ENCODE data around the gene ENHO.

The ENHO gene

GRCh38 chr9:34520505-34521385 is 2.0 kb downstream of the ENHO start:
- Histone ChIP-seq H2BK120ac (ENCODE audit: low read depth, low read length) (no peak overlapping the region), H4K8ac (ENCODE audit: low read depth, low read length) (no peak overlapping the region), H2BK5ac (ENCODE audit: low read length) (peak overlapping the region; percentile 19), H4K91ac (ENCODE audit: low read depth, low read length, poor library complexity) (no peak overlapping the region), H3K79me1 (ENCODE audit: low read depth, low read length) (no peaks in the 10 kb centered on the region), H3K14ac (ENCODE audit: low read length) (no peak overlapping the region), H3K36me3 (replicated peaks in 1 of 2; ENCODE audit: control insufficient read depth in 2 of 2, insufficient read depth in 2 of 2, low read length in 2 of 2) (no peaks in the 10 kb centered on the region), H3K4me1 (ENCODE audit: control insufficient read depth in 2 of 2, insufficient read depth in 1 of 2, low read depth in 1 of 2, low read length in 2 of 2) (peaks cover 7 to 11% of the 10 kb centered on the region in 2 donors), H3K27me3 (ENCODE audit: control insufficient read depth in 3 of 3, insufficient read depth in 3 of 3, low read depth in 1 of 3, low read length in 3 of 3) (peaks cover 0 to 16% (median 6%) of the 10 kb centered on the region in 3 experiments), H2AK5ac (ENCODE audit: low read depth, low read length) (peak overlapping the region; percentile 76), H3K4me2 (ENCODE audit: insufficient read depth, low read length, poor library complexity, severe bottlenecking) (no peak overlapping the region), H3K27ac (replicated peaks; ENCODE audit: low read length) (no peak overlapping the region), H3K9me3 (replicated peaks in 1 of 2; ENCODE audit: control insufficient read depth in 2 of 2, insufficient read depth in 1 of 2, low read depth in 1 of 2, low read length in 2 of 2) (no peaks in the 10 kb centered on the region), H3K4me3 (ENCODE audit: low read length in 2 of 2) (no peak overlapping the region), H3K23ac (ENCODE audit: low read depth, low read length, poor library complexity) (no peak overlapping the region), H2BK15ac (ENCODE audit: low read length) (no peak overlapping the region), H2BK12ac (ENCODE audit: low read length) (no peak overlapping the region), H2AFZ (ENCODE audit: low read length) (no peak overlapping the region), H3K9ac (ENCODE audit: low read depth, low read length, poor library complexity) (no peak overlapping the region), H3K4ac (ENCODE audit: low read length) (no peak overlapping the region), H3K18ac (ENCODE audit: low read length) (no peak overlapping the region)
- WGBS, 2 donors (ENCODE audit: extremely low coverage in 2 of 2, insufficient read length in 2 of 2, insufficient replicate concordance in 1 of 2) = no CpG with 5 or more reads among the region's 6 CpGs
- DNase-seq (ENCODE audit: low spot score) = no peak

GRCh38 chr9:34520096-34520495 is 2.7 kb downstream of the ENHO start:
- no peak overlapping the region for H3K4ac ChIP-seq (ENCODE audit: low read length)

GRCh38 chr9:34519321-34520020 is 3.3 kb downstream of the ENHO start:
- H3K9ac ChIP-seq (ENCODE audit: low read depth, low read length, poor library complexity) = no peak overlapping the region
- no CpG with 5 or more reads among the region's 2 CpGs for WGBS, 2 donors (ENCODE audit: extremely low coverage in 2 of 2, insufficient read length in 2 of 2, insufficient replicate concordance in 1 of 2)
- no peak overlapping the region for H2BK120ac ChIP-seq (ENCODE audit: low read depth, low read length)
- peak overlapping the region; percentile 48 for H2AK5ac ChIP-seq (ENCODE audit: low read depth, low read length)
- peaks cover 0 to 8% (median 4%) of the 10 kb centered on the region in 3 experiments for H3K27me3 ChIP-seq (ENCODE audit: control insufficient read depth in 3 of 3, insufficient read depth in 3 of 3, low read depth in 1 of 3, low read length in 3 of 3)
- H3K4ac ChIP-seq (ENCODE audit: low read length) = no peak overlapping the region
- no peak overlapping the region for H4K91ac ChIP-seq (ENCODE audit: low read depth, low read length, poor library complexity)
- H3K36me3 ChIP-seq (replicated peaks in 1 of 2; ENCODE audit: control insufficient read depth in 2 of 2, insufficient read depth in 2 of 2, low read length in 2 of 2) = no peaks in the 10 kb centered on the region
- no peak overlapping the region for H3K27ac ChIP-seq (replicated peaks; ENCODE audit: low read length)
- peaks cover 7 to 11% of the 10 kb centered on the region in 2 donors for H3K4me1 ChIP-seq (ENCODE audit: control insufficient read depth in 2 of 2, insufficient read depth in 1 of 2, low read depth in 1 of 2, low read length in 2 of 2)
- no peak overlapping the region for H3K18ac ChIP-seq (ENCODE audit: low read length)
- no peak overlapping the region for H3K4me3 ChIP-seq (ENCODE audit: low read length in 2 of 2)
- no peak overlapping the region for H2BK5ac ChIP-seq (ENCODE audit: low read length)
- H3K23ac ChIP-seq (ENCODE audit: low read depth, low read length, poor library complexity) = no peak overlapping the region
- no peak overlapping the region for H4K8ac ChIP-seq (ENCODE audit: low read depth, low read length)
- no peak overlapping the region for H3K4me2 ChIP-seq (ENCODE audit: insufficient read depth, low read length, poor library complexity, severe bottlenecking)
- H2BK12ac ChIP-seq (ENCODE audit: low read length) = peak overlapping the region; percentile 36
- H2BK15ac ChIP-seq (ENCODE audit: low read length) = no peak overlapping the region
- H2AFZ ChIP-seq (ENCODE audit: low read length) = no peak overlapping the region
- no peak overlapping the region for H3K14ac ChIP-seq (ENCODE audit: low read length)
- no peak for DNase-seq (ENCODE audit: low spot score)
- H3K9me3 ChIP-seq (replicated peaks in 1 of 2; ENCODE audit: control insufficient read depth in 2 of 2, insufficient read depth in 1 of 2, low read depth in 1 of 2, low read length in 2 of 2) = no peaks in the 10 kb centered on the region
- H3K79me1 ChIP-seq (ENCODE audit: low read depth, low read length) = no peaks in the 10 kb centered on the region

More at GRCh38 chr9:34520096-34520495, 2.7 kb downstream of the ENHO start:
- Histone ChIP-seq H3K9ac (ENCODE audit: low read depth, low read length, poor library complexity) (no peak overlapping the region), H3K14ac (ENCODE audit: low read length) (no peak overlapping the region), H2AFZ (ENCODE audit: low read length) (no peak overlapping the region), H2BK12ac (ENCODE audit: low read length) (no peak overlapping the region), H2BK5ac (ENCODE audit: low read length) (no peak overlapping the region), H3K9me3 (replicated peaks in 1 of 2; ENCODE audit: control insufficient read depth in 2 of 2, insufficient read depth in 1 of 2, low read depth in 1 of 2, low read length in 2 of 2) (no peaks in the 10 kb centered on the region), H4K8ac (ENCODE audit: low read depth, low read length) (no peak overlapping the region), H2AK5ac (ENCODE audit: low read depth, low read length) (peak overlapping the region; percentile 47), H3K36me3 (replicated peaks in 1 of 2; ENCODE audit: control insufficient read depth in 2 of 2, insufficient read depth in 2 of 2, low read length in 2 of 2) (no peaks in the 10 kb centered on the region), H3K4me1 (ENCODE audit: control insufficient read depth in 2 of 2, insufficient read depth in 1 of 2, low read depth in 1 of 2, low read length in 2 of 2) (peaks cover 7 to 11% of the 10 kb centered on the region in 2 donors), H3K23ac (ENCODE audit: low read depth, low read length, poor library complexity) (no peak overlapping the region), H3K4me3 (ENCODE audit: low read length in 2 of 2) (no peak overlapping the region), H4K91ac (ENCODE audit: low read depth, low read length, poor library complexity) (no peak overlapping the region), H3K79me1 (ENCODE audit: low read depth, low read length) (no peaks in the 10 kb centered on the region), H3K27me3 (ENCODE audit: control insufficient read depth in 3 of 3, insufficient read depth in 3 of 3, low read depth in 1 of 3, low read length in 3 of 3) (peaks cover 0 to 11% (median 5%) of the 10 kb centered on the region in 3 experiments), H3K18ac (ENCODE audit: low read length) (peak overlapping the region; percentile 17), H2BK15ac (ENCODE audit: low read length) (no peak overlapping the region), H3K27ac (replicated peaks; ENCODE audit: low read length) (no peak overlapping the region), H3K4me2 (ENCODE audit: insufficient read depth, low read length, poor library complexity, severe bottlenecking) (no peak overlapping the region), H2BK120ac (ENCODE audit: low read depth, low read length) (no peak overlapping the region)
- WGBS, 2 donors (ENCODE audit: extremely low coverage in 2 of 2, insufficient read length in 2 of 2, insufficient replicate concordance in 1 of 2) = no CpG with 5 or more reads among the region's 6 CpGs
- no peak for DNase-seq (ENCODE audit: low spot score)

- no peak overlapping the region for H3K23ac ChIP-seq (ENCODE audit: low read depth, low read length, poor library complexity)
- no peak overlapping the region for H4K8ac ChIP-seq (ENCODE audit: low read depth, low read length)
- no peak overlapping the region for H2BK15ac ChIP-seq (ENCODE audit: low read length)
- no peak overlapping the region for H2BK120ac ChIP-seq (ENCODE audit: low read depth, low read length)
- no CpG with 5 or more reads among the region's 2 CpGs for WGBS, 2 donors (ENCODE audit: extremely low coverage in 2 of 2, insufficient read length in 2 of 2, insufficient replicate concordance in 1 of 2)
- H4K91ac ChIP-seq (ENCODE audit: low read depth, low read length, poor library complexity) = no peak overlapping the region
- H3K4me1 ChIP-seq (ENCODE audit: control insufficient read depth in 2 of 2, insufficient read depth in 1 of 2, low read depth in 1 of 2, low read length in 2 of 2) = peaks cover 11 to 14% of the 10 kb centered on the region in 2 donors
- peak overlapping the region; percentile 48 for H2AK5ac ChIP-seq (ENCODE audit: low read depth, low read length)
- H3K4me2 ChIP-seq (ENCODE audit: insufficient read depth, low read length, poor library complexity, severe bottlenecking) = no peak overlapping the region
- H3K14ac ChIP-seq (ENCODE audit: low read length) = no peak overlapping the region
- H3K27me3 ChIP-seq (ENCODE audit: control insufficient read depth in 3 of 3, insufficient read depth in 3 of 3, low read depth in 1 of 3, low read length in 3 of 3) = peaks cover 0 to 4% (median 4%) of the 10 kb centered on the region in 3 experiments
- no peaks in the 10 kb centered on the region for H3K36me3 ChIP-seq (replicated peaks in 1 of 2; ENCODE audit: control insufficient read depth in 2 of 2, insufficient read depth in 2 of 2, low read length in 2 of 2)
- H2BK5ac ChIP-seq (ENCODE audit: low read length) = no peak overlapping the region
- H3K4ac ChIP-seq (ENCODE audit: low read length) = no peak overlapping the region
- no peak overlapping the region for H3K18ac ChIP-seq (ENCODE audit: low read length)
- DNase-seq (ENCODE audit: low spot score) = no peak
- no peaks in the 10 kb centered on the region for H3K9me3 ChIP-seq (replicated peaks in 1 of 2; ENCODE audit: control insufficient read depth in 2 of 2, insufficient read depth in 1 of 2, low read depth in 1 of 2, low read length in 2 of 2)
- H2BK12ac ChIP-seq (ENCODE audit: low read length) = no peak overlapping the region
- H3K9ac ChIP-seq (ENCODE audit: low read depth, low read length, poor library complexity) = no peak overlapping the region
- no peak overlapping the region for H3K27ac ChIP-seq (replicated peaks; ENCODE audit: low read length)
- H2AFZ ChIP-seq (ENCODE audit: low read length) = no peak overlapping the region
- no peaks in the 10 kb centered on the region for H3K79me1 ChIP-seq (ENCODE audit: low read depth, low read length)
- no peak overlapping the region for H3K4me3 ChIP-seq (ENCODE audit: low read length in 2 of 2)
Measured at GRCh38 chr9:34518896-34519295, 3.9 kb downstream of the ENHO start.
